Erythroblast (primary cell): ENCODE data around the gene BFSP1.

Source experiments
- GATA1 ChIP-seq: IDR thresholded peaks from 2 replicates; pipeline ENCODE4 v1.6.1; 2011; ENCODE audit warnings: low read depth, mild to moderate bottlenecking, control low read depth, low read length, moderate library complexity
- POLR2A ChIP-seq: IDR thresholded peaks from 2 replicates; pipeline ENCODE4 v1.6.1; 2011; ENCODE audit warnings: mild to moderate bottlenecking, low read length

- no peak for TF ChIP-seq POLR2A
- TF ChIP-seq GATA1 = no peak
Observed at GRCh38 chr20:17571153-17571527, 40.0 kb upstream of the BFSP1 start.
